Measurements from ENCODE around the gene CSF3R. TPM values are rescaled to one million over a fixed set of nuclear protein-coding genes. Genes with fewer than 3 reads are reported as not detected.
"Not testable (repeated sequence)": the region's sequence is repeated elsewhere in the genome, so short reads cannot be mapped to it uniquely, and the experiment has no call there.

The CSF3R gene
- polyA plus RNA-seq, 2 donors, result 1.00 to 1.9 TPM

DNA sequence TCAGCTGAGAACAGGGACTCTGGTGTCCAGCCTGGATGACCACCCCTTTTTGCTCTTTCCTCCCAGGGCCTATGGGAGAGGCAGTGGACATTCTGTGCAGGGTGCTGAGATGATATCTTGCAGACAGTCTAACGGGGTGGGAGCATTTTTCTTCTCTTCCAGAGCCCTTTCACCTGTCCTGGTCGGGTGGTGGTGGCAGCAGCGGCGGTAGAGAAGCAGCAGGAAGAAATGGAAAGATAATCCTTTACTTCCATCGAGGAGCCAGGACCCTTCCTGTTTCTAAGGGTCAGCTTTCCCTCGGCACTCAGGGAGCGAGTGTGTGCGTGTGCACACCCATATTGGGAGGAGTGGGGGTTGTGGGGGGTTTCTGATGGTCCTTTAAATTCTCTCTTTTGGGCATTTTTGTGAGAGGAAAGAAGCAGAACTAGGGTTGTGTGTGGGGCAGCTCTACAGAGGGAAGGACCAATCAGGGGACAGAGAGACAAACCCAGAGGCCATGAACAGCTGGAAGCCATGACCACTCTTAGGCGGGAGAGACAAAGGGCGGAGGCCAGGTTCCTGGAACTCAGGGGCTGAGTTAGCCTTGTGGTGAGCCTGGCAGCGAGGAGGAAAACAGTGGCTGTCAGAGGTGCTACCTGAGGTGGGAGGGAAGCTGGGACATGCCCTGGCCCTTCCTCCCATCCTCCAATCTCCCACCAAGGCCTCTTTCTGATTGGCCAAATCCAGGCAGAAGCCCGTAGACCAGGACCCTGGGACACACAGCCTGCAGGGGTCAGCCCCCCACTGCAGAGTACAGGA is 31.2 kb upstream of the CSF3R start:
- 69 to 72% methylated on average over 12 of the region's 12 CpGs for WGBS, 2 donors
- no peaks in the 10 kb centered on the region for H3K36me3 ChIP-seq (ENCODE audit: control insufficient read depth in 2 of 2, insufficient read depth in 2 of 2, low read length in 1 of 2)
- H3K27me3 ChIP-seq (ENCODE audit: control insufficient read depth in 1 of 2, insufficient read depth in 2 of 2, low read length in 2 of 2), result peaks cover 0 to 2% of the 10 kb centered on the region in 2 donors

GRCh38 chr1:36512842-36513241 is 30.1 kb upstream of the CSF3R start:
- H3K36me3 ChIP-seq (ENCODE audit: control insufficient read depth in 2 of 2, insufficient read depth in 2 of 2, low read length in 1 of 2), result no peaks in the 10 kb centered on the region
- H3K4me3 ChIP-seq (ENCODE audit: low read depth in 1 of 2, low read length in 2 of 2), result no peak overlapping the region
- no peaks in the 10 kb centered on the region for H3K9me3 ChIP-seq (ENCODE audit: control insufficient read depth in 2 of 2, insufficient read depth in 1 of 2, low read depth in 1 of 2, low read length in 1 of 2)
- WGBS, 2 donors, result 32 to 62% methylated on average over 1 of the region's 1 CpG
- peaks cover 0 to 2% of the 10 kb centered on the region in 2 donors for H3K27me3 ChIP-seq (ENCODE audit: control insufficient read depth in 1 of 2, insufficient read depth in 2 of 2, low read length in 2 of 2)
- no peak overlapping the region for H3K27ac ChIP-seq (ENCODE audit: low read depth in 2 of 2, low read length in 1 of 2)
- no peaks in the 10 kb centered on the region for H3K4me1 ChIP-seq (ENCODE audit: control insufficient read depth in 2 of 2, insufficient read depth in 2 of 2, low read length in 1 of 2)

More for the DNA sequence above, 31.2 kb upstream of the CSF3R start:
- no peaks in the 10 kb centered on the region for H3K9me3 ChIP-seq (ENCODE audit: control insufficient read depth in 2 of 2, insufficient read depth in 1 of 2, low read depth in 1 of 2, low read length in 1 of 2)
- H3K4me1 ChIP-seq (ENCODE audit: control insufficient read depth in 2 of 2, insufficient read depth in 2 of 2, low read length in 1 of 2), result no peaks in the 10 kb centered on the region
- H3K27ac ChIP-seq (ENCODE audit: low read depth in 2 of 2, low read length in 1 of 2), result no peak overlapping the region
- H3K4me3 ChIP-seq (ENCODE audit: low read depth in 1 of 2, low read length in 2 of 2), result no peak overlapping the region

- no peak overlapping the region for H3K27ac ChIP-seq (ENCODE audit: low read depth in 2 of 2, low read length in 1 of 2)
These were observed 29.4 kb upstream of the CSF3R start for GRCh38 chr1:36511804-36512798.

DNA sequence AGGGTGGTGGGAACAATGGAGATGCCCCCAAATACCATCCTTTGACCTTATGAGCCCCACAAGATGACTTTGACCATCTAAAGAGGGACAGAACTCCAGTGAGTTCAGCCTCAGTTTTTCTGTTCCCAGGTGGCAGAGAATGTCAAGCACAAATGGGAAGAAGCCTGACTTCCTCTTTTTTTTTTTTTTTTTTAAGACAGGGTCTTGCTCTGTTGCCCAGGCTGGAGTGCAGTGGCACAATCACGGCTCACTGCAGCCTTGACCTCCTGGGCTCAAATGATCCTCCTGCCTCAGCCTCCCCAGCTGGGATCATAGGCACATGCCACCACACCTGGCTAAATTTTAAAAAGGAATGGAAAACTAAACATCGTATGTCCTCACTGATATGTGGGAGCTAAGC is 28.5 kb upstream of the CSF3R start:
- not testable (repeated sequence) for H3K36me3 ChIP-seq (ENCODE audit: control insufficient read depth in 2 of 2, insufficient read depth in 2 of 2, low read length in 1 of 2); H3K9me3 ChIP-seq (ENCODE audit: control insufficient read depth in 2 of 2, insufficient read depth in 1 of 2, low read depth in 1 of 2, low read length in 1 of 2); H3K4me1 ChIP-seq (ENCODE audit: control insufficient read depth in 2 of 2, insufficient read depth in 2 of 2, low read length in 1 of 2); H3K4me3 ChIP-seq (ENCODE audit: low read depth in 1 of 2, low read length in 2 of 2); H3K27ac ChIP-seq (ENCODE audit: low read depth in 2 of 2, low read length in 1 of 2); H3K27me3 ChIP-seq (ENCODE audit: control insufficient read depth in 1 of 2, insufficient read depth in 2 of 2, low read length in 2 of 2)
- 80 to 87% methylated on average over 2 of the region's 2 CpGs for WGBS, 2 donors

More at GRCh38 chr1:36511804-36512798, 29.4 kb upstream of the CSF3R start:
- 58 to 65% methylated on average over 15 of the region's 15 CpGs for WGBS, 2 donors
- Histone ChIP-seq H3K4me1 (ENCODE audit: control insufficient read depth in 2 of 2, insufficient read depth in 2 of 2, low read length in 1 of 2) (no peaks in the 10 kb centered on the region), H3K9me3 (ENCODE audit: control insufficient read depth in 2 of 2, insufficient read depth in 1 of 2, low read depth in 1 of 2, low read length in 1 of 2) (no peaks in the 10 kb centered on the region), H3K27me3 (ENCODE audit: control insufficient read depth in 1 of 2, insufficient read depth in 2 of 2, low read length in 2 of 2) (peaks cover 0 to 2% of the 10 kb centered on the region in 2 donors), H3K4me3 (ENCODE audit: low read depth in 1 of 2, low read length in 2 of 2) (no peak overlapping the region), H3K36me3 (ENCODE audit: control insufficient read depth in 2 of 2, insufficient read depth in 2 of 2, low read length in 1 of 2) (no peaks in the 10 kb centered on the region)

GRCh38 chr1:36510418-36510817 is 27.7 kb upstream of the CSF3R start:
- WGBS, 2 donors, result 80 to 81% methylated on average over 7 of the region's 7 CpGs
- H3K36me3 ChIP-seq (ENCODE audit: control insufficient read depth in 2 of 2, insufficient read depth in 2 of 2, low read length in 1 of 2), result no peaks in the 10 kb centered on the region

DNA sequence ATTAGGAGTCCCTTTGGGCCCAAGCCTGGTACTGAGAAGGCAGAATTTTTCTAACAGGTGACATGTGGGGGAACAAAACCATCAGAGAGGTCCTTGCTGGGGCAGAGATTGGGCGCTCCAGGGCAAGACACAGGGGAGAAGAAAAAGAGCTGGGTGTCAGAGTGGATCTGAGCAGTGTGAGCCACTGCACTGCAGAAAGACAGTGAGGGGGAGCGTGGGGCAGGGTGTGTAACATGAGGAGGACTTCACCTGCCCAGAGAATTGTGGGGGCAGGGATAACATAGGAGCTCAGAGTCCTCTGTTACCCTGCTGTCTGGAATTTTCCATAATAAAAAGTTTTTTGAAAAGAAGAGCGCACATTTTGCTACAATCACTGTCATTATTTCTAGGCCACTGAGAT is 25.5 kb upstream of the CSF3R start:
- WGBS, 2 donors, result 86 to 87% methylated on average over 3 of the region's 3 CpGs
- Histone ChIP-seq H3K27ac (ENCODE audit: low read depth in 2 of 2, low read length in 1 of 2) (no peak overlapping the region), H3K4me3 (ENCODE audit: low read depth in 1 of 2, low read length in 2 of 2) (no peak overlapping the region), H3K9me3 (ENCODE audit: control insufficient read depth in 2 of 2, insufficient read depth in 1 of 2, low read depth in 1 of 2, low read length in 1 of 2) (no peaks in the 10 kb centered on the region), H3K27me3 (ENCODE audit: control insufficient read depth in 1 of 2, insufficient read depth in 2 of 2, low read length in 2 of 2) (peaks cover 0 to 2% of the 10 kb centered on the region in 2 donors), H3K36me3 (ENCODE audit: control insufficient read depth in 2 of 2, insufficient read depth in 2 of 2, low read length in 1 of 2) (no peaks in the 10 kb centered on the region), H3K4me1 (ENCODE audit: control insufficient read depth in 2 of 2, insufficient read depth in 2 of 2, low read length in 1 of 2) (no peaks in the 10 kb centered on the region)

More at GRCh38 chr1:36510418-36510817, 27.7 kb upstream of the CSF3R start:
- no peaks in the 10 kb centered on the region for H3K4me1 ChIP-seq (ENCODE audit: control insufficient read depth in 2 of 2, insufficient read depth in 2 of 2, low read length in 1 of 2)
- H3K9me3 ChIP-seq (ENCODE audit: control insufficient read depth in 2 of 2, insufficient read depth in 1 of 2, low read depth in 1 of 2, low read length in 1 of 2), result no peaks in the 10 kb centered on the region
- H3K27ac ChIP-seq (ENCODE audit: low read depth in 2 of 2, low read length in 1 of 2), result no peak overlapping the region
- peaks cover 0 to 2% of the 10 kb centered on the region in 2 donors for H3K27me3 ChIP-seq (ENCODE audit: control insufficient read depth in 1 of 2, insufficient read depth in 2 of 2, low read length in 2 of 2)
- H3K4me3 ChIP-seq (ENCODE audit: low read depth in 1 of 2, low read length in 2 of 2), result no peak overlapping the region

GRCh38 chr1:36506276-36506920 is 23.7 kb upstream of the CSF3R start:
- 59 to 62% methylated on average over 5 of the region's 5 CpGs for WGBS, 2 donors
- Histone ChIP-seq H3K4me3 (ENCODE audit: low read depth in 1 of 2, low read length in 2 of 2) (no peak overlapping the region), H3K9me3 (ENCODE audit: control insufficient read depth in 2 of 2, insufficient read depth in 1 of 2, low read depth in 1 of 2, low read length in 1 of 2) (no peaks in the 10 kb centered on the region)

DNA sequence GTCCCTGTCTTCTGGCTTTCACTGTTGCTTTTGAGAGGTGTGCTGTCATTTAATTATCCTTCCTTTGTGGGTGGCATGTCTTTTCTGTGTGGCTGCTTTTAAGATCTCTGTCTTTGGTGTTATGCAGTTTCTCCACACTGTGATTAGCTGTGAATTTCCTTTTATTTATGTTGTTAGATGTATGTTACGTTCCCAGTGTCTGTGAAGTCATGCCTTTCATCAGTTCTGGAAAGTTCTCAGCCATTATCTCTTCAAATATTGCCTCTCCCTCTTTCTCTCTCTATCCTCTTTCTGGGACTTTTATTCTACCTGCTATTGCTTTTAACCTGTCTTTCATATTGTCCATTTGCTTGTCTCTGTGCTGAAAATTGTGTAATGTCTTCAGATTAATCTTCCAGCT is 21.0 kb upstream of the CSF3R start:
- H3K36me3 ChIP-seq (ENCODE audit: control insufficient read depth in 2 of 2, insufficient read depth in 2 of 2, low read length in 1 of 2), result no peaks in the 10 kb centered on the region
- H3K27me3 ChIP-seq (ENCODE audit: control insufficient read depth in 1 of 2, insufficient read depth in 2 of 2, low read length in 2 of 2), result no peaks in the 10 kb centered on the region
- H3K4me3 ChIP-seq (ENCODE audit: low read depth in 1 of 2, low read length in 2 of 2), result no peak overlapping the region
- 54 to 65% methylated on average over 1 of the region's 1 CpG for WGBS, 2 donors
- no peak overlapping the region for H3K27ac ChIP-seq (ENCODE audit: low read depth in 2 of 2, low read length in 1 of 2)
- no peaks in the 10 kb centered on the region for H3K9me3 ChIP-seq (ENCODE audit: control insufficient read depth in 2 of 2, insufficient read depth in 1 of 2, low read depth in 1 of 2, low read length in 1 of 2)
- H3K4me1 ChIP-seq (ENCODE audit: control insufficient read depth in 2 of 2, insufficient read depth in 2 of 2, low read length in 1 of 2), result no peaks in the 10 kb centered on the region

More at GRCh38 chr1:36506276-36506920, 23.7 kb upstream of the CSF3R start:
- Histone ChIP-seq H3K4me1 (ENCODE audit: control insufficient read depth in 2 of 2, insufficient read depth in 2 of 2, low read length in 1 of 2) (no peaks in the 10 kb centered on the region), H3K27me3 (ENCODE audit: control insufficient read depth in 1 of 2, insufficient read depth in 2 of 2, low read length in 2 of 2) (peaks cover 0 to 2% of the 10 kb centered on the region in 2 donors), H3K27ac (ENCODE audit: low read depth in 2 of 2, low read length in 1 of 2) (no peak overlapping the region), H3K36me3 (ENCODE audit: control insufficient read depth in 2 of 2, insufficient read depth in 2 of 2, low read length in 1 of 2) (no peaks in the 10 kb centered on the region)

- WGBS, 2 donors, result 59 to 67% methylated on average over 1 of the region's 1 CpG
- no peak overlapping the region for H3K4me3 ChIP-seq (ENCODE audit: low read depth in 1 of 2, low read length in 2 of 2)
- H3K4me1 ChIP-seq (ENCODE audit: control insufficient read depth in 2 of 2, insufficient read depth in 2 of 2, low read length in 1 of 2), result no peaks in the 10 kb centered on the region
- H3K9me3 ChIP-seq (ENCODE audit: control insufficient read depth in 2 of 2, insufficient read depth in 1 of 2, low read depth in 1 of 2, low read length in 1 of 2), result no peaks in the 10 kb centered on the region
- H3K36me3 ChIP-seq (ENCODE audit: control insufficient read depth in 2 of 2, insufficient read depth in 2 of 2, low read length in 1 of 2), result no peaks in the 10 kb centered on the region
- H3K27me3 ChIP-seq (ENCODE audit: control insufficient read depth in 1 of 2, insufficient read depth in 2 of 2, low read length in 2 of 2), result no peaks in the 10 kb centered on the region
- no peak overlapping the region for H3K27ac ChIP-seq (ENCODE audit: low read depth in 2 of 2, low read length in 1 of 2)
These were observed 20.4 kb upstream of the CSF3R start for GRCh38 chr1:36503159-36503558.

Measured in esophagus (tissue), 2 donors.